CD14-positive monocyte (primary cell): ENCODE data around the gene FBXW12. TPM values are rescaled to one million over a fixed set of nuclear protein-coding genes. Genes with fewer than 3 reads are reported as not detected.

Source experiments
- DNase-seq, 3 donors: peaks; one replicate each; pipeline ENCODE4 v3.0.0-alpha.2; 2011 to 2022
- H2AFZ ChIP-seq: 2 replicates; pipeline ENCODE4 v1.6.0; 2012; ENCODE audit warnings: mild to moderate bottlenecking, low read depth, low read length, inconsistent platforms; ENCODE audit not compliant: insufficient read depth, poor library complexity, severe bottlenecking
- H3K27ac ChIP-seq, 2 donors: 1 replicate in 1 of 2; 2 replicates in 1 of 2; pipeline ENCODE4 v1.5.1; 2012 to 2013; ENCODE audit warnings: low read length in 2 of 2, control low read depth in 1 of 2, inconsistent platforms in 1 of 2, low read depth in 1 of 2, mild to moderate bottlenecking in 1 of 2
- H3K27me3 ChIP-seq, 2 donors: one replicate each; pipeline versions ENCODE4 v1.6.0 to v1.6.1; 2011 to 2013; ENCODE audit warnings: low read length in 2 of 2; ENCODE audit not compliant: control insufficient read depth in 2 of 2, insufficient read depth in 2 of 2
- H3K36me3 ChIP-seq, 2 donors: replicated peaks in 1 of 2; 1 replicate in 1 of 2; 2 replicates in 1 of 2; pipeline versions ENCODE4 v1.5.1 to v1.6.1; 2012 to 2013; ENCODE audit warnings: low read length in 2 of 2, control low read depth in 1 of 2, inconsistent platforms in 1 of 2, mild to moderate bottlenecking in 1 of 2; ENCODE audit not compliant: insufficient read depth in 2 of 2, control insufficient read depth in 1 of 2
- H3K4me1 ChIP-seq, 2 donors: 1 replicate in 1 of 2; 2 replicates in 1 of 2; pipeline versions ENCODE4 v1.5.1 to v1.6.1; 2012 to 2013; ENCODE audit warnings: low read length in 2 of 2, control low read depth in 1 of 2, inconsistent platforms in 1 of 2, mild to moderate bottlenecking in 1 of 2, moderate library complexity in 1 of 2; ENCODE audit not compliant: insufficient read depth in 2 of 2, control insufficient read depth in 1 of 2
- H3K4me2 ChIP-seq: replicated peaks from 2 replicates; pipeline ENCODE3; 2012; ENCODE audit warnings: low read length, moderate library complexity, mild to moderate bottlenecking; ENCODE audit not compliant: poor library complexity, severe bottlenecking; ENCODE audit errors: extremely low read depth
- H3K4me3 ChIP-seq, 3 experiments: fragments of 200-600 bp in 1 of 3; sonication (generic) in 1 of 3; replicated peaks in 1 of 3; 1 replicate in 2 of 3; 2 replicates in 1 of 3; pipeline ENCODE4 v1.5.1; 2011 to 2013; ENCODE audit warnings: low read length in 3 of 3, mild to moderate bottlenecking in 3 of 3, control low read depth in 2 of 3, low read depth in 2 of 3, inconsistent platforms in 1 of 3, moderate library complexity in 1 of 3
- H3K79me2 ChIP-seq: 2 replicates; pipeline ENCODE4 v1.6.0; 2012; ENCODE audit warnings: mild to moderate bottlenecking, control low read depth, inconsistent platforms, low read length, moderate library complexity; ENCODE audit not compliant: insufficient read depth
- H3K9ac ChIP-seq: 2 replicates; pipeline ENCODE4 v1.6.0; 2017; ENCODE audit warnings: low read length, mild to moderate bottlenecking; ENCODE audit not compliant: insufficient read depth, poor library complexity, severe bottlenecking
- H3K9me3 ChIP-seq, 2 donors: replicated peaks in 1 of 2; 1 replicate in 1 of 2; 2 replicates in 1 of 2; pipeline versions ENCODE4 v1.5.1 to v1.6.1; 2012 to 2013; ENCODE audit warnings: low read length in 2 of 2, control low read depth in 1 of 2; ENCODE audit not compliant: control insufficient read depth in 1 of 2, insufficient read depth in 1 of 2
- H4K20me1 ChIP-seq: 2 replicates; pipeline ENCODE4 v1.6.0; 2012; ENCODE audit warnings: mild to moderate bottlenecking, low read length, control low read depth, moderate library complexity; ENCODE audit not compliant: insufficient read depth
- H3K27ac Mint-ChIP-seq, 7 donors: one replicate each; pipeline ENCODE4 v1.8.0; 2020; ENCODE audit warnings: mild to moderate bottlenecking in 7 of 7, mixed read lengths in 7 of 7, moderate library complexity in 6 of 7, inconsistent platforms in 2 of 7
- H3K27me3 Mint-ChIP-seq, 3 donors: one replicate each; pipeline ENCODE4 v1.8.0; 2021 to 2022; ENCODE audit warnings: low read depth in 3 of 3, mild to moderate bottlenecking in 3 of 3, mixed read lengths in 3 of 3, moderate library complexity in 3 of 3, inconsistent platforms in 1 of 3
- H3K36me3 Mint-ChIP-seq, 2 donors: one replicate each; pipeline ENCODE4 v1.8.0; 2020; ENCODE audit warnings: mixed read lengths in 2 of 2, inconsistent platforms in 1 of 2, mild to moderate bottlenecking in 1 of 2
- H3K4me1 Mint-ChIP-seq: one replicate; pipeline ENCODE4 v1.8.0; 2020; ENCODE audit warnings: mild to moderate bottlenecking, mixed read lengths
- H3K4me3 Mint-ChIP-seq, 2 donors: one replicate each; pipeline ENCODE4 v1.8.0; 2020; ENCODE audit warnings: mild to moderate bottlenecking in 2 of 2, mixed read lengths in 2 of 2, moderate library complexity in 1 of 2
- H3K9me3 Mint-ChIP-seq, 7 donors: one replicate each; pipeline ENCODE4 v1.8.0; 2020 to 2022; ENCODE audit warnings: mixed read lengths in 7 of 7, mild to moderate bottlenecking in 6 of 7, moderate library complexity in 6 of 7, inconsistent platforms in 2 of 7
- CTCF ChIP-seq: fragments of 200-600 bp; IDR thresholded peaks from one replicate; pipeline ENCODE4 v1.8.0; 2022; ENCODE audit warnings: antibody characterized with exemption, mild to moderate bottlenecking
- WGBS: methylation state at CpG from one replicate; pipeline ENCODE4 v1.1.5; 2013; ENCODE audit warnings: missing lambda C conversion rate; ENCODE audit not compliant: insufficient coverage; 5-methylcytosine and 5-hydroxymethylcytosine counted together
- intact Hi-C, 2 donors: fragments of 100-400 bp; cut with micrococcal nuclease; formaldehyde crosslinking; loops; one replicate each; pipeline versions ENCODE4 v1.15.0 to v1.15.1; 2023
- polyA plus RNA-seq, 3 donors: library from polyadenylated mRNA; depleted of rRNA in 1 of 3; unstranded in 2 of 3; stranded (reverse) in 1 of 3; fragments of 300-500 nt in 2 of 3; fragments of >200 nt in 1 of 3; fragmentation: Illumina TruSeq in 2 of 3; gene quantifications; 1 replicate in 2 of 3; 2 replicates in 1 of 3; pipeline ENCODE4 v1.2.3, GENCODE V29; 2012 to 2021

FBXW12 gene
- polyA plus RNA-seq, 3 donors = not detected

- Histone ChIP-seq H3K4me3 (no peak overlapping the region), H2AFZ (no peak overlapping the region), H3K9ac (no peak overlapping the region), H4K20me1 (no peaks in the 10 kb centered on the region), H3K4me1 (peaks cover 7 to 8% of the 10 kb centered on the region in 2 donors), H3K27me3 (peaks cover 3 to 27% of the 10 kb centered on the region in 2 donors), H3K4me2 (no peak overlapping the region), H3K79me2 (no peaks in the 10 kb centered on the region), H3K9me3 (no peaks in the 10 kb centered on the region), H3K27ac (no peak overlapping the region), H3K36me3 (no peaks in the 10 kb centered on the region)
- Mint-ChIP-seq H3K9me3 (peaks cover 0 to 5% (median 0%) of the 10 kb centered on the region in 7 donors), H3K27me3 (peaks cover 24 to 38% (median 28%) of the 10 kb centered on the region in 3 donors), H3K36me3 (peaks cover 2 to 4% of the 10 kb centered on the region in 2 donors), H3K4me1 (peaks cover 9% of the 10 kb centered on the region), H3K27ac (no peak overlapping the region), H3K4me3 (no peak overlapping the region)
- no peak for DNase-seq
- TF ChIP-seq CTCF = no peak
- intact Hi-C loops = no loop called here
- WGBS = 92% methylated on average over 7 of the region's 11 CpGs
Measured at GRCh38 chr3:48426401-48426909, 54.4 kb downstream of the FBXW12 start.

GRCh38 chr3:48426944-48427629, 55.1 kb downstream of the FBXW12 start:
- 97% methylated on average over 4 of the region's 8 CpGs for WGBS
- intact Hi-C loops = no loop called here
- peaks cover 24 to 38% (median 26%) of the 10 kb centered on the region in 3 donors for H3K27me3 Mint-ChIP-seq
- no peaks in the 10 kb centered on the region for H3K79me2 ChIP-seq
- H3K4me2 ChIP-seq = no peak overlapping the region
- peaks cover 9% of the 10 kb centered on the region for H3K4me1 Mint-ChIP-seq
- H2AFZ ChIP-seq = no peak overlapping the region
- no peak overlapping the region for H3K9ac ChIP-seq
- H3K36me3 Mint-ChIP-seq = peaks cover 7 to 9% of the 10 kb centered on the region in 2 donors
- H3K27ac ChIP-seq = no peak overlapping the region
- no peak overlapping the region for H3K4me3 ChIP-seq
- H3K9me3 ChIP-seq = no peaks in the 10 kb centered on the region
- H3K9me3 Mint-ChIP-seq = peaks cover 0 to 5% (median 0%) of the 10 kb centered on the region in 7 donors
- H3K4me3 Mint-ChIP-seq = peak overlapping the region in 1 of 2 donors; percentile 70
- peaks cover 3 to 27% of the 10 kb centered on the region in 2 donors for H3K27me3 ChIP-seq
- no peaks in the 10 kb centered on the region for H4K20me1 ChIP-seq
- TF ChIP-seq CTCF = no peak
- H3K27ac Mint-ChIP-seq = no peak overlapping the region
- H3K36me3 ChIP-seq = peaks cover 0 to 2% of the 10 kb centered on the region in 2 donors
- DNase-seq = no peak
- peaks cover 7 to 8% of the 10 kb centered on the region in 2 donors for H3K4me1 ChIP-seq
